ENCODE data around the gene ZDHHC1.
"Not testable (repeated sequence)": the region's sequence is repeated elsewhere in the genome, so short reads cannot be mapped to it uniquely, and the experiment has no call there.

Gene ZDHHC1

DNA sequence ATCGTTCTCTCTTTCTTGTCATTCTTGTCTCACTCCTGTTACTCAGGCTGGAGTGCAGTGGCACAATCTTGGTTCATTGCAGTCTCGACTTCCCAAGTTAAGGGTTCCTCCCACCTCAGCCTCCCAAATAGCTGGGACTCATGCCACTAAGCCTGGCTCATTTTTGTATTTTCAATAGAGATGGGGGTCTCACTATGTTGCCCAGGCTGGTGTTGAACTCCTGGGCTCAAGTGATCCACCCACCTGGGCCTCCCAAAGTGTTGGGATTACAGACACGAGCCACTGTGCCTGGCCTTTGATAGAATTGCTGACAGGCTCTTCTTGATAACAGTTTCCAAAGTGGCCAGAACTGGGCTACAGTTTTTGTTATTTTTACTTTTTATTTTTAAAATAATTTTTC, 55.2 kb downstream of the ZDHHC1 start:
- DNase-seq = no peak

DNA sequence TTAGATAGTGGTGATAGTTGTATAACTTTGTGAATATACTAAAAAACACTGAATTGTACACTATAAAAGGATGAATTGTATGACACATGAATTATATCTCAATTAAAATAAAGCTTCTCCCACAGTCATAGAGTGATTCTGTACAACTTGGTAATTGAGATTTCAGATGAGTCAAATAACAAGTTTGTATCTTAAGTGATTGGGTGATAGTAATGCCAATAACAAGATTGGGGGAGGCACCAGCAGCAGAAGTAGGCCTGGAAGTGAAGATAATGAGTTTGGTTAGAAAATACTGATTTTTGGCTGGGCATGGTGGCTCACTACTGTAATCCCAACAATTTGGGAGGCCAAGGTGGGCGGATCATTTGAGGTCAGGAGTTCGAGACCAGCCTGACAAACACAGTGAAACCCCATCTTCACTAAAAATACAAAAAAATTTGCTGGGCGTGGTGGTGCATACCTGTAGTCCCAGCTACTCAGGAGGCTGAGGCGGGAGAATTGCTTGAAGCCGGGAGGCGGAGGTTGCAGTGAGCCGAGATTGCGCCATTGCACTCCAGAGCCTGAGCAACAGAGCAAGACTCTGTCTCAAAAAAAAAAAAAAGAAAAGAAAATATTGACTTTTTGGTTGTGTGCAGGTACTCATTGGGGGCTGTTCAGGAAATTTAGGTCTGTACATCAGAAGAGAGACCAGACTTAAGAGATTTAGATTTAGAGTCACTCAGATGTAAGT, 56.6 kb downstream of the ZDHHC1 start:
- not testable (repeated sequence) for DNase-seq

DNA sequence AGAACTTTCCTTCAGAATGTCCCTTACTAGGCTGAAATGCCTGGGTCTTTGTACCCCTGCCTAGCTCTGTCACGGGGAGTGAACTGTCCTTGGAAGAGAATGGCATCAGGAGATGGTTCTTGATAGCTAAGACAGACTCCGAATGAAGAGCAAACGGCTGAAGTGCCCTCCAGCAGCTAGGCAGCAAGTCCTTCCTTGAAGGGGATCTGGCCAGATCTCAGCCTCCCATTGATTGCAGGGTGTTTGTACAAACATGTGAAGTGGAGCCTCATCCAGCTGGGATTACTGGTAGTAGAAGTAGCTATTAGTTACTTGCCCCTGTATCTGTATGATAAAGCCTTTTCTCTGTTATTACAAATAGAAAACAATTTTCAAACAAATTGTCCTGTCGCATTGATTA, 58.7 kb downstream of the ZDHHC1 start:
- DNase-seq = no peak

DNA sequence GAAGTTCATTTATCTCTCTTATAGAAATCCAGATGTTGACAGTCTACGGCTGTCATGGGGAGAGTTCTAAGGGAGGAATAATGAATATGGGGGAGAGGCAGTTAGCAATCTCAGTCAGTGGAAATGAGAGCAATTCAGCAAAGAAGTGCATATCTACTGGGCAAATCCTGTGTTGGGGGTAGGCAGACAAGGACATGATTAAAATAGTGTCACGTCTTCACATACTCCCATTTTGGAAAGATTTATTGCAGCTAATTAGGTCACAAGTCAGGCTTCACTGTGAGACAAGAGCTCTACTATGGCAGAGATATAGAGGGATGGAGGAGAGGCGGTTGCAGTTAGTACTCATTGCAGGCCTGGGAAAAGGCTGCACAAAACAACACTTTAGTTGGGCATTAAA, 59.9 kb downstream of the ZDHHC1 start:
- no peak for DNase-seq

DNA sequence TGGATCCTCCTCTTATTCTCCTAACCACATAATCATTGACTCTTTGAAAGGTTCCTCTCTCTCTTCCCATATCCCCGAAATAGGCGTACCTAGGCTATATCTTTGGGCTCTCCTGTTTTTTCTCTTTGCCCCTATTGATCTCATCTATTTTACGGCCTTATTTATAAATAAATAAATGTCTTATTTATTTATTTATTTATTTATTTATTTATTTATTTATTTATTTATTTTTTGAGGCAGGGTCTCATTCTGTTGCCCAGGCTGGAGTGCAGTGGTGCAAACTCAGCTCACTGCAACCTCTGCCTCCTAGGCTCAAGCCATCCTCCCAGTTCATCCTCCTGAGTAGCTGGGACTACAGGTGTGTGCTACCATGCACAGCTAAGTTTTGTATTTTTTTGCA, 63.8 kb downstream of the ZDHHC1 start:
- DNase-seq = not testable (repeated sequence)

DNA sequence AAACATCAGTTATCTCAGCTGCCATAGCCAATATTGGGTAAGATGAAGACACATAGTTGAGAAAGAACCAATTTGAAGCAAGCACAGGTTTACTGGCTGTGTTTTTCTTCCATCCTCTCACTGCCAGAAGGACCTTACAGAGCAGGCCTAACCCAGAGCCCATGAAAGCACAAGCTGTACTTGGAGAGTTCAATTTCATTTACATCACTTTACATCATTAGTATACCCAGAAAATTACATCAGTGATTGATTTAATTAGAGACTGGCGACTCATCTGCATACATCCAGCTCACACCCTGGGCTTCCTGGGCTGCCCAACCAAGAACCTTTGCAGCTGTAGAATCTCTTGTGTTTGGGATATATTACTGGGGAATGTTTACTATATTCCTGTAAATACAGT, 66.0 kb downstream of the ZDHHC1 start:
- no peak for DNase-seq

DNA sequence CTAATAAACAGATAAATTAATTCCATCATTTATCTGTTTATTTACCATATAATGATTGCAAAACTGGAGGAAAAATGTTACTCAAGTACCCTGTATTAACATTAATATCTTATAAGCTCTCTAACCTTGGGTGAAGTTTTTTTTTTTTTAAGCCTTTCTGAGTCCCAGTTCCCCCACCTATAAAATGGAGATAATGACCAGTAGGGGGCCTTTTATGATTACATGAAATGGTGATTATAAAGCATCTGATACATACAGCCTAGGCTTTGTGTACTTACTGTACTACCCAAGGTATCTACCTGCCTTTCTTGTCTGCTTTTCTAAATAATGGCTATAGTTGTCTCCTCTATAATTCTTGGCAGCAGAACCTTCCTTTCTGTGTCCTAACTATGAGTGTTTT, 67.1 kb downstream of the ZDHHC1 start:
- DNase-seq = no peak

DNA sequence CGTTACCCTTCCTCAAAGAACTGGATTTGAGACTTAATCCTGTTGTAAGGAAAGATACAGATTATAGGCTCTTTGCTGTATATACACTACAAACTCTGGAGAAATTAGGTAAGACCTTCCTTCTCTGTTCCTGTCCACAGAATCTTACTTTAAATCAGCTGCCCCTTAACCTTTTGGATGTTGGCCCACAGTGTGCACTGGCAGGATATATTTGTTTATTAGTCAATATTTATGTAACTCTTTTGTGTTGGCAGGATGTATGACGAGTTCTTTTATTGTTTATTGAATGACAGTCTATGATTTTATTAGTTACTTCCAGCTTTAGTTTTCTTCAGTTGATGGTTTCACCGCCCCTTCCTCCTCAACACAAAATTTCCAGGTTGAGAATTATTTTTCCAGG, 69.9 kb downstream of the ZDHHC1 start:
- no peak for DNase-seq

DNA sequence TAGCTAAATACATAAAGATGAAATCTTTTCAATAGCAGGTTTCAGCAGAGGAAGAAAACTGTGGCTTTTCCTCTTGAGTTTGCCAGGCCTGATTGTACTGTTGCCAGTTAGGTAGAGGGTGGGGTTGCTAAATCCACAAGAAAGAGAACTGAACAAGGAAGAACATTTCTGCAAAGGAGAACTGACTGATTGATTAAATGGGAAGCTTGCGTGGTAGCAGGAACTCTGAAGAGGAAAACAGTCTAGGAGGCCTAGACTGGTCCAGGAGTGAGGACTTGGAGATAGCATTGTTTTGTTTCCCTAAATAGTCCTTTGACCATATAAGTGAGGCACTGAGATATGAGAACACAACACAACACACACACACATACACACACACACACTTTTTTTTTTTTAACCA, 70.9 kb downstream of the ZDHHC1 start:
- DNase-seq = no peak

Measured in C1 segment of cervical spinal cord (tissue), 14 donors.